ENCODE results near the gene RPL23. TPM values are rescaled to one million over a fixed set of nuclear protein-coding genes. Genes with fewer than 3 reads are reported as not detected.

The RPL23 gene
- total and polyA plus RNA-seq, 9 of the 15 experiments (the other 6 are each of a cell fraction or from before 2014, with no cell fraction given) = 1,745 to 3,667 (median 3,096) TPM

- no peak for TF ChIP-seq ETV1 (tag; conservative IDR thresholded peaks at IDR 0.05; ENCODE audit: low read depth)
- no peak for TF ChIP-seq ZNF3 (CRISPR knock-in tag; IDR thresholded peaks at IDR 0.05)
- TF ChIP-seq PATZ1 (CRISPR knock-in tag; IDR thresholded peaks at IDR 0.05; ENCODE audit: borderline replicate concordance) = no peak
- TF ChIP-seq HDAC2 (IDR thresholded peaks at IDR 0.05) = no peak; the same call in 1 of the 2 replicates
- no peak for TF ChIP-seq ZFX (CRISPR knock-in tag; IDR thresholded peaks at IDR 0.05)
- TF ChIP-seq, protein P1, sequence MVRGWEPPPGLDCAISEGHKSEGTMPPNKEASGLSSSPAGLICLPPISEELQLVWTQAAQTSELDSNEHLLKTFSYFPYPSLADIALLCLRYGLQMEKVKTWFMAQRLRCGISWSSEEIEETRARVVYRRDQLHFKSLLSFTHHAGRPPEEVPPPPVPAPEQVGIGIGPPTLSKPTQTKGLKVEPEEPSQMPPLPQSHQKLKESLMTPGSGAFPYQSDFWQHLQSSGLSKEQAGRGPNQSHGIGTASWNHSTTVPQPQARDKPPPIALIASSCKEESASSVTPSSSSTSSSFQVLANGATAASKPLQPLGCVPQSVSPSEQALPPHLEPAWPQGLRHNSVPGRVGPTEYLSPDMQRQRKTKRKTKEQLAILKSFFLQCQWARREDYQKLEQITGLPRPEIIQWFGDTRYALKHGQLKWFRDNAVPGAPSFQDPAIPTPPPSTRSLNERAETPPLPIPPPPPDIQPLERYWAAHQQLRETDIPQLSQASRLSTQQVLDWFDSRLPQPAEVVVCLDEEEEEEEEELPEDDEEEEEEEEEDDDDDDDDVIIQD (CRISPR knock-in tag; IDR thresholded peaks at IDR 0.05) = no peak
- no peak for TF ChIP-seq NR3C1 (CRISPR knock-in tag; IDR thresholded peaks at IDR 0.05)
- TF ChIP-seq FOSL1 (tag; conservative IDR thresholded peaks at IDR 0.05) = no peak
- no peak for TF ChIP-seq ZNF232 (CRISPR knock-in tag; IDR thresholded peaks at IDR 0.05)
- no peak for TF ChIP-seq PHTF2 (CRISPR knock-in tag; IDR thresholded peaks at IDR 0.05)
- TF ChIP-seq PCBP1 (IDR thresholded peaks at IDR 0.05; ENCODE audit: low read depth, low read length, poor library complexity, severe bottlenecking) = no peak
- TF ChIP-seq YY1 (IDR thresholded peaks at IDR 0.05; ENCODE audit: borderline replicate concordance in 1 of 3, control insufficient read depth in 1 of 3, extremely low read depth in 1 of 3, insufficient read depth in 3 of 3, insufficient read length in 1 of 3, insufficient replicate concordance in 2 of 3, low read depth in 1 of 3, low read length in 2 of 3) = no peak
- peak; percentile 2 for TF ChIP-seq PHF8 (IDR thresholded peaks at IDR 0.05; ENCODE audit: borderline replicate concordance, low read length)
- no peak for TF ChIP-seq ZBTB11 (CRISPR knock-in tag; IDR thresholded peaks at IDR 0.05)
- no peak for TF ChIP-seq ZNF785 (CRISPR knock-in tag; IDR thresholded peaks at IDR 0.05)
- TF ChIP-seq POLR2A (conservative IDR thresholded peaks at IDR 0.05) = peak; percentile 75
- no peak for TF ChIP-seq ZNF77 (CRISPR knock-in tag; IDR thresholded peaks at IDR 0.05)
- no peak for TF ChIP-seq NFIC (IDR thresholded peaks at IDR 0.05)
These were observed 17.0 kb upstream of the RPL23 start (continued) for GRCh38 chr17:38870259-38871165.
